ENCODE measurements around the gene LY6G6F.

DNA sequence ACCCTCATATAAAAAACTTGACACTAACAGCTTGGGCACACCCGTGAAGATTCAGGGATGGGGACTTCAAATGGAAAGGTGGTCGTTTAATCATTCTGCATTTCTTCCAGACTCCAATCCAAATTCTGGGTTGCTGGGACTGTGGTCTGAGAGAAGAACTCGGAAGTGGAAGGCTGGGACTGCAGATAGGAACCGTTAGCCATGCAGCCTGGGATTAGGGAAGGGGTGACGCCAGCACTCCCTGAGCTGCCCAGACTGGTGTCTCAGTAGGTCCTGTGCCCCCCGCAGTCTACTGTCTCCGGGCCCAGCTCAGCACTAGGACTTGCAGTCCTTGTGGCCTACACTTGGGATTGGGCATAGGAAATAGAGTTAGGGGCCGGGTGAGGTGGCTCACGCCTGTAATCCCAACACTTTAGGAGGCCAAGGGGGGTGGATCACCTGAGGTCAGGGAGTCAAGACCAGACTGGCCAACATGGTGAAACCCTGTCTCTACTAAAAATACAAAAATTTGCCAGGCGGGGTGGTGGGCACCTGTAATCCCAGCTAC, 30.2 kb downstream of the LY6G6F start:
- TF ChIP-seq POLR2A (IDR thresholded peaks at IDR 0.05) (no peak), POLR2AphosphoS5 (IDR thresholded peaks at IDR 0.05) (no peak)
- TF ChIP-seq, protein P1, sequence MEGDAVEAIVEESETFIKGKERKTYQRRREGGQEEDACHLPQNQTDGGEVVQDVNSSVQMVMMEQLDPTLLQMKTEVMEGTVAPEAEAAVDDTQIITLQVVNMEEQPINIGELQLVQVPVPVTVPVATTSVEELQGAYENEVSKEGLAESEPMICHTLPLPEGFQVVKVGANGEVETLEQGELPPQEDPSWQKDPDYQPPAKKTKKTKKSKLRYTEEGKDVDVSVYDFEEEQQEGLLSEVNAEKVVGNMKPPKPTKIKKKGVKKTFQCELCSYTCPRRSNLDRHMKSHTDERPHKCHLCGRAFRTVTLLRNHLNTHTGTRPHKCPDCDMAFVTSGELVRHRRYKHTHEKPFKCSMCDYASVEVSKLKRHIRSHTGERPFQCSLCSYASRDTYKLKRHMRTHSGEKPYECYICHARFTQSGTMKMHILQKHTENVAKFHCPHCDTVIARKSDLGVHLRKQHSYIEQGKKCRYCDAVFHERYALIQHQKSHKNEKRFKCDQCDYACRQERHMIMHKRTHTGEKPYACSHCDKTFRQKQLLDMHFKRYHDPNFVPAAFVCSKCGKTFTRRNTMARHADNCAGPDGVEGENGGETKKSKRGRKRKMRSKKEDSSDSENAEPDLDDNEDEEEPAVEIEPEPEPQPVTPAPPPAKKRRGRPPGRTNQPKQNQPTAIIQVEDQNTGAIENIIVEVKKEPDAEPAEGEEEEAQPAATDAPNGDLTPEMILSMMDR (IDR thresholded peaks at IDR 0.05): no peak

Measured in transverse colon (tissue), 4 donors.